Activated naive CD4-positive, alpha-beta T cell treated with Interleukin-2 at 50 U/mL for 16 hours (primary cell): ENCODE data around the gene VPS54.
"Not testable (repeated sequence)": the region's sequence is repeated elsewhere in the genome, so short reads cannot be mapped to it uniquely, and the experiment has no call there.

ENCODE experiments used
- DNase-seq: peaks from one replicate; pipeline ENCODE4 v3.0.0-alpha.2; 2020

The VPS54 gene

DNA sequence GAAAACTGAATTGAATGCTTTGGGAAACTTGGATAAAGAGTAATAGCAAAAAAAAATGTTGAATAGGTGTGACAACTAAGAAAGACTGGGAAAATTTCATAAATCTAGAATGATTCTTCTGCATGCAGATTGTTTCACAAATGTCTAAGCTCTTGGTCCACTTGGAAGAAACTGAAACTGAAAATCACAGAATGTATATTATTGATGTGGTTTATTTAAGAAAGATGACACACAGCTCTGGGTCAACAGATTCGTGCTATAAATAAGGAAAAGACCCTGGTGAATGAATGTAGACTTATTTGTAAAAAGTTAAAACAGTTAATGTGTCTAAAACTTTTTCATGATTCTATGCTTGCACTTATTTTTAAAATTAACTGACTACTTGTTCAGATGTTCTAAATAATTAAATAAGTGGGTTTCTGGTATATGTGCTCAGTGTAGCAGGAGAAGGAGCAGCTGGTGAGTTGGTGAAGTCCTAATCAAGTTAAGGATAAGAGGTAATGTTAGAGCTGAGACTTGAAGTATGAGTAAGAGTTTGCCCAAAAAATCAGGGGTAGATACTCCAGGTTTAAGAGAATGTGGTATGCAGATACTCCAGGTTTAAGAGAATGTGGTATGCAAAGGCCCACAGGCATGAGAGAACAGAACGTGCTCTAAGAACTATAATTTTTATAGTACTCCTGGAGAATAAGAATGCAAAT lies 153.1 kb downstream of the VPS54 start:
- no peak for DNase-seq

DNA sequence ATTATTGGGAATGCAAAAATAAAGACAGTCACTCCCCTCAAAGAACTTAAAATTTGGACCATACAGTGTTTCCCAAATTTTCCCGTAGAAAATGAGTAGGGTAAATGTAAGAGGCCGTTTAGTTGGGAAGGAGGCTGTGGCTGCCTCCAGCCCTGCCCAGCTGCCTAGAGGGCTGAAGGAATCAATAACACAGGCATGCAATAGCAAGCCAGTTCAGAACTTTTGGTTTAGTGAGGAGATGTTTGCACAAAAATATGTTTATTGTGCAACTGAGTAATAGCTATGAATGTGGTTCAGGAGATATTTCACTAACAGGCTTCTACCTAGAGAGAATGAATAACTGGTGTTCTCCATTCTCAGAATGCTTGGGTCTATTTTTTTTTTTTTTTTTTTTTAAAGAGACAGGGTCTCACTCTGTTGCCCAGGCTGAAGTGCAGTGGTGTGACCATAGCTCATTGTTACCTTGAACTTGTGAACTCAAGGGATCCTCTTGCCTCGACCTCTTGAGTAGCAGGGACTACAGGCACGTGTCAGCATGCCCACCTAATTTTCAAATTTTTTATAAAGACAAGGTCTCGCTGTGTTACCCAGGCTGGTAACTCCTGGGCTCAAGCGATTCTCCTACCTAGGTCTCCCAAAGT lies 153.9 kb downstream of the VPS54 start:
- no peak for DNase-seq

DNA sequence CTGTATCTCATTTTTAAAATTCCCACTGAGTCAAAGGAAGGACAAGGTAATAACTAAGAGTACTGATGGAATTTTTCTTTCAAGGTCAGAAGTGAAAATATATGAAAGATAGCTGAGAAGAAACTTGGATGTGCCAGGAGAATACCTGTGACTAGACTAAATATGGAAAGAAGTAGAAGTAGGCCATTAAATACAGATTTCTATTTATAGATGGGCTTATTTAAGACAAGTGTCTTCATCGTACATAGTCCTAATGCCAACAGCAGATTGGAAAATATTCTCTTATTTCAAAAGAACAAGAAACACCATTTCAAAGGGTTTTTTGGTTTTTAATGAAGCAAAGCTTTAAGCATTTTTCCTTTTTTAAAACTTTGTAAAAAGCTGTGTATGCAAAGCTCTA lies 155.5 kb downstream of the VPS54 start:
- no peak for DNase-seq

DNA sequence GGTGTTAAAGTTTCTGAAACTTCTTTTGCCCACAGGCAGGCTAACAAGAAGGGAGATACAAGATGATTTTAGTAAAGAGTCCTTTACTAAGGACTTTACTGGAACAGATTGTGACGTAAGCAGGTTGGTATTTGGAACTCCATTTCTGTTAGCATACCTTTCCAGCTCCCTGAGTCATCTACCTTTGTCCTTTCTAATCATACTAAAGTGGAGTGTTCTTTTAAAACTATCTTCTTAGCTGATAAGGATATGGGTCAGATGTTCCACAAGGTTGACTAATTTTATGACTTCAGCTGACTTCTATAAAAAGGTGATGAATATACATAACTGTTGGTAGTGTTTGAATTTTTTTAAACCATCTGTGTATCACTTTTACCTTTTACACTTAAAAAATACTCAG lies 156.4 kb downstream of the VPS54 start:
- DNase-seq = no peak

DNA sequence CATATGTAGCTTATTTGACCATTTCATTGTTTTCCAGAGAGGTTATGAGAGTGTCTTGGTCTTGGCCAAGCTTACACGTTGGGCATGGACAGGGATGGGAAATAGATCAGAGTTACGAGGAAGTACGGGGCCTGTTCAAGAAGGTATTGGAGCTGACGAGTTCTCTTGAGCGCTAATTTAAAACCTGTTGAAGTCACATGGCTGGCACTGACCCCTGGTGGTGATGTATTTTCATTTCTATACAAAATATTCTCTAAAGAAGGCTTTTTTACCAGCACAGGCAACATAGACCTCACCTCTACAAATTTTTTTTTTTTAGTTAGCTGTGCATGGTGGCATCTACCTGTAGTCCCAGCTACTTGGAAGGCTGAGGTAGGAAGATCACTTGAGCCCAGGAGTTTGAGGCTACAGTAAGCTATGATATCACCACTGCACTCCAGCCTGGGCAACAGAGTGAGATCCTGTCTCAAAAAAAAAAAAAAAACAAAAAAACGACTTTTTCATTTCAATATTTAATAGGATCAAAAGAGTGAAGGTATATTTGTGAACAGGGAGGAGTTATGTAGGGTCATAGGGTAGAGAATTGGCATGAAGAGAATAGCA lies 157.9 kb downstream of the VPS54 start:
- DNase-seq = peak; percentile 57

DNA sequence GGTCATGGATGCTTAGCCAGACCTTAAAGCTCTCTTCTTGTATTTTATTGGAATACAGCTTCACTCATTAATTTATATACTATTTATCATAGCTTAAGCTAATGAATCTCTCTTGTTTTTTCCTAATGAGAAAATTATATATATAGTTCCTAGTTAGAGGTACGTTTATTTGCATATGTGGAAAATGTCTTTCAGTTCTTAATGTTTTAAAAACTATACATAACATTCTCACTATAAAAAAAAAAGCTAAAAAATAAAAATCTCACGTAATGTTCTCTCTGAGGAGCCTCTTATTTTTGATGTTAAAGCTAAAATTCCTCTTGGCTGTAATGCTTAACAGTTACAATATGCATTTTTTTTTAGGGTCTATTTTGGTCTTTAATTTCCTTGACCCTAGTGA lies 160.9 kb downstream of the VPS54 start:
- no peak for DNase-seq

DNA sequence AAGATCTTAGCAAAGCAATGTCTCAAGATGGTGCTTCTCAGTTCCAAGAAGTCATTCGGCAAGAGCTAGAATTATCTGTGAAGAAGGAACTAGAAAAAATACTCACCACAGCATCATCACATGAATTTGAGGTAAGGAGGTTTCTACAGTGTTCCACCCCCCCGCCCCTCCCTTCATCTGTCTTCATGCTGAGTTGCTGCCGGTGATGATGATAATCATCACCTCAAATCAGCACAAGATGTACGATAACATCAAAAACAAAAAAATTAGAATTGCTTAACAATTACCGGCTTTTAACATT lies 163.0 kb downstream of the VPS54 start:
- DNase-seq = peak; percentile 46

DNA sequence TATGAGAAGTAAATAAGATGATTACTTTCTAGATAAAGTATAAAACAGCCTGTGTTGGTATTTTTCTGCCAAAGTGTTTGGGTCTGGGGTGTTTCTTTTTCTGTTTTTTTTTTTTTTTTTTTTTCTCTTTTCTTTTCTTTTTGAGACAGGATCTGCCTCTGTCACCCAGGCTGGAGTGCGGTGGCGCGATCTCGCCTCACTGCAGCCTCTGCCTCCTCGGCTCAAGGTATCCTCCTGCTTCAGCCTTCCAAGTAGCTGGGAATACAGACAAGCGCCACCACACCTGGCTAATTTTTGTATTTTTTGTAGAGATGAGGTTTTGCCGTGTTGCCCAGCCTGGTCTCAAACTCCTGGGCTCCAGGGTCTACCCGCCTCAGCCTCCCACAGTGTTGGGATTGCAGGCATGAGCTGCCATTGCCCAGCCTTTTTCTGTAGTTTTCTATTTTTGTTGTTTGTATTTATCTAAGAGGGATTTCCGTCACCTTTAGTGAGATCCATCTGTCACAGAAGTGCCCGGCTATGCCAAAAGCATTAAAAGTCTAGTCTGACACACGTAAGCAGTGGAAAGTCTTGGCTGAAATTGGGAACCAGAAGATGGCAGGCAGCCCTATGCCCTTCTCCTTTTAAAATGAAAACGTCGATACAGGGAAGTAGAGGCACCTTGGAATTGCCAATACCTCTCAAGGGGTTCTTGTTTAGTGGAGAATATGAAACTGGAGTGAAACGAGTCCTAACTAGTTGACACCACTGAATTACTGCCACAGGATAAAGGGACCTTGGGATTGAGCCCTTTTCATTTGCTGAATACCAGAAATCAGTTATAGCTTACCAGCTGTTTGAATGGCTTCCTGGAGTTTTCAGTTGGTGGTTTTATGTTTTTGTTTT lies 163.6 kb downstream of the VPS54 start:
- no peak for DNase-seq

DNA sequence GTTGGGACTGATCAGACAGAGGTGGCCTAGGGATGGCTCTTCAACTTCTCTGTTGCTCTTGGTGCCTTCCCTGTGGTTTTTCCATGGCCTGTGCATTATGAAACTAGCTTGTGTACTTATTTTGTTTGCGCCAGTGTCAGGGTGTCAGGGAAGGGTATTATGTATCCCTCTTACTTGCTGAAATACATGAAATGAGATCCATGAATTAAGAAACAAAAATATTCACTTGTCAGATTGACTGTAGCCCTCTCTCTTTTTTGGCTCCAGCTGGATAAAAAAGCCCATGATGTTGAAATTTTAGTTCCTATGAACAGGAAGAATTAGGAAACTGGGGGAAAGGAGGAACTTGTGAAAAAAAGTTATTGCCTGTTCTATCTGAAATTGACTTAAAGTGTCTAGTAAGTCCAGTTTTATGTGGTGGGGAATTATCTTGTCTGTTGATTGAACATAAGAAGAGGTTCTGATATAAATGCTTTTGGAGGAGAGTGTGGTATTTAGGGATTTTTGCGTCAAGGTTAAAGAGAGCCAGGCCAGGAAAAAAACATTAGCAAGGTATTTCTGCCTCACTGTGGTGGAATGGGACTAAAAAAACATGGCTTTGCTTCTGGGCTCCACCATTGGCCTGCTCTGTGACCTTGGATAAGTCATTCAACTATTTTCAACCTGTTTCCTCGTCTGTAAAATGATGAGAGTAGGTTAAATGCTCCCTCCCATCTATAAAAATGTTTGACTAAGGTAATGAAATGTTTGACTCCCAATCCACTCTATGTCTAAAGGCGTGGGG lies 165.5 kb downstream of the VPS54 start:
- DNase-seq = no peak

DNA sequence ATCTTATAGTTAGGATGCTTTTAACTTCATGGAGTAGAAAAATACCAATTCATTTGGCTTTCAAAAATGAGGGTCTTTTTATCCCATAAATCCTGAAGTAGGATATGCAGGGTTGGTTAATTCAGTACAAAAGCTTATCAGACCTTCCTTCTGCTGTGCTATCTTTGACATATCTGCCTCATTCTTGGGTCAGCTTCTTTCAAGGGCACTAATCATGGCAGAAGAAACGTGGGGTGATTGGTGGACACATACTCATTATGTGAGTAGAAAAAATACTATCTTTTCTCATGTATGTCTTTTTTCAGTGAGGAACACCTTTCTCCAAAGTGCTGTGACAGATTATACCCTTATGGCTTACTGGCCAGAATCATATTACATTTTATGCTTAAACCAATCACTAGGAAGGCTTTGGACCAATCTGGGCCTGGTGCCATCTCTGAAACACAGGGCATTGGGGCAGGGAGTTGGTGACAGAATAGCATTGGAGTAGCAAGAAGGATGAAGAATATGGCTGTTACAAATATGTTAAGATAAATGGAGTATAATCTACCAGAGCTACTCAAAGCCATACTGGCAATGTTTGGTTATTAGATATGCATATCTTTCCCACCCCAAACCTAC lies 167.4 kb downstream of the VPS54 start:
- DNase-seq = no peak

DNA sequence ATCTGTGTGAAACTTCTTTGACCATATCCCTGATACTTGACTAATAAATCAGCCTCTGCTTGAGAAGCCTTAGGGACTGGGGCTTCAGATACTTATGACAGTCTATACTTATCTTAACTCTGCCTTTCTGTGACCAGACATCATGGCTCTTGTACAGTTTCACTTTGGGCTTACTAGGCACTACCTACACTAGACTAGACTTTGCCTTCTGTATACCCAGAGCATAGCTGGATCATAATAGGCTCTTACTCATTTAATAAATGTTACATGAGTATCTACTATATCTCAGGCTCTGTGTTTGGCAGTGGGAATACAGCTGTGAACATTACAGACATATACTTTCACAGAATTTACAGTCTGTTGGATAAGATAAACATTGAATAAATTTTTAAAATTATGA lies 168.6 kb downstream of the VPS54 start:
- no peak for DNase-seq

DNA sequence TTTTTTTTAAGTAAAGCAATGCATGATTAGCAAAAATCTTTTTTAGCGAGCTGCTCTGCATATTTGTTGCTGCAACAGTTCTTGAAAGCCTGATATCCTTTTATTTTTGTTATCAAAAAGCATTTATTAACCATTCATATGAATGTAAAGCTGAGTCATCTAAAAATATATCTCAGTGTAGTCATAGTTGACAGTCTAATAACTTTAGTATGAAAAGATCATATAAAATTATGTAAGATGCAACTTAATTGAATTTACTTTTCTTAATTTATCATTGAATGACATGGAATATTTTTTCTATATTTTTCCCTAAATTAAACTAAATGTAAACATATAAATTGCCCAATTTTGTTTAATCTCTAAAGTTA lies 169.0 kb downstream of the VPS54 start:
- no peak for DNase-seq

DNA sequence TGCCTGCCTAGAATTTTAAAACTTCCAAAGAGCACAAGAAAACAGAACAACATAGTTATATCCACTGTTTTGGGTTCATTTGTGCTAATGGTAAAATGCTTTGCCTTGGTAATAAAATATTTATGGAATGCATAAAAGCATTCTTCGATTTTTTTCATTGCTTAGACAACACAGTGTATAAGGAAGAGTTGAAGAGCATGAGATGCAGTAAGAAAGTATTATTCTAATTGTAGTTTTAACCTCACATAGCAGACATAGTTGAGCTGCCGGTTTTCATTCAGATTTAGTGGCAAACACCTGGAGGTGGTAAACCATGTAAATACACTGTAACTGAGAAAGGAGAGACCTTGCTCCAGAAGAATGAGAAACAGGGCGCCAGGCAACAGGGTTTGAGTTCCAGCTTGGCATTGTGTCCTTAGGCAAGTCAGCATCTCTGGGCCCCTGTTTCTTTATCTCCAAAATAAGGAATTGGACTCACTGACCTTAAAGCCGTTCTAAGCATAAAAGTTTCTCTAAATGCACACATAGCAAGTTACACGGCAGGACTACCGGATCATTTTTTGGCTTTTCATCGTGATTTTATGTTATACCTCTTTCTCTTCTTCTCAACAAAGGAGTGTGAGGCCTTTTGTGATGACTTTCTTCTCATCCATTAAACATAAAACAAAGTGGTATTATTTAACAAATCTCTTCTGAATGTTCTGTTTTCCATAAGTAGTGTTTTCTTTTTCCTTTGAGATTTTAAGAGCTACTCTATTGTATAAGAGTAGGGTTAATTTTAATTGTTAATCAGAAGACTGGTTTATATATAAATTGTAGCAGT lies 169.6 kb downstream of the VPS54 start:
- no peak for DNase-seq

DNA sequence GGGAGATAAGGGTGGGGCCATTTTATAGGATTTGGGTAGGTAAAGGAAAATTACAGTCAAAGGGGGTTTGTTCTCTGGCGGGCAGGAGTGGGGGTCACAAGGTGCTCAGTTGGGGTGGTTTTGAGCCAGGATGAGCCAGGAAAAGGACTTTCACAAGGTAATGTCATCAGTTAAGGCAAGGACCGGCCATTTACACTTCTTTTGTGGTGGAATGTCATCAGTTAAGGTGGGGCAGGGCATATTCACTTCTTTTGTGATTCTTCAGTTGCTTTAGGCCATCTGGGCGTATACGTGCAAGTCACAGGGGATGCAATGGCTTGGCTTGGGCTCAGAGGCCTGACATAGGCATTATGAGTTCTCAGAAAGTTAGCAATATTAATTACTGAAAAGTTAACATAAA lies 171.7 kb downstream of the VPS54 start:
- DNase-seq = not testable (repeated sequence)

DNA sequence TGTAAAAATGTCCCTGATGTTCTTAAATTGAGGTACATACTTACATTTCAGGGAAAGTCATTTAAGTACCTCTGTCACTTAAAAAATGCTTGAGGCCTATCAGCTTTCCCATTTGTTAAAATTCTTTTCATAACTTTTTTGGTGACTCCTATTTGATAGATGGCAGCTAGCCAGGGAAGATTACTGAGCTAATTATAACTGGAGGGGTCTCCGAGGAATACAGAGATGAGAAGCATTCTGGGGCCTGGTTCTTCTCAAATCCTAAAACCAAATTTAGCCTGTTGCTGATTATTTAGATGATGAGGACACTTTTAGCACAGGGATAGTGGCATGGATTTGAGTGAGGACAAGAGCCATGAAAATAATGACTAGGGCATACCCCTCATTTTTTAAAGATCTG lies 172.7 kb downstream of the VPS54 start:
- no peak for DNase-seq

DNA sequence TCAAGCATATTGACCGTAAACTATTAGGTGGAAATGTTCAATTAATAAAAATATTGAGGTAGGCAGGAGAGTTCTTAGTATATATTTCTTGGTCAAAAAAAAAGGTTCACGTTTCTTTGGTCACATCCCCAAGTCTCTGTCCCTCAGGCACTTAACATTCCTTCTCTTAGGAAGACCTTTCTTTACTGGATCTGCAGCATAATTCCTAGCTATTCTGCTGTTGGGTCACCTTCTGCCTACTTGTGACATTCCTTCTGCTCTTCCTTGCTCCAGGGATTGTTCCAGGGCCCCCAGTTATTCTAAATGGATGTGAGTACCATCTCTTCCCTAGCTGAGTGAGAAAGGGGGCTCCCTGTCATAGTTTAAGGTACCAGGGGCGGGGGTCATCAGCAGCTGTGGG lies 173.4 kb downstream of the VPS54 start:
- DNase-seq = no peak

DNA sequence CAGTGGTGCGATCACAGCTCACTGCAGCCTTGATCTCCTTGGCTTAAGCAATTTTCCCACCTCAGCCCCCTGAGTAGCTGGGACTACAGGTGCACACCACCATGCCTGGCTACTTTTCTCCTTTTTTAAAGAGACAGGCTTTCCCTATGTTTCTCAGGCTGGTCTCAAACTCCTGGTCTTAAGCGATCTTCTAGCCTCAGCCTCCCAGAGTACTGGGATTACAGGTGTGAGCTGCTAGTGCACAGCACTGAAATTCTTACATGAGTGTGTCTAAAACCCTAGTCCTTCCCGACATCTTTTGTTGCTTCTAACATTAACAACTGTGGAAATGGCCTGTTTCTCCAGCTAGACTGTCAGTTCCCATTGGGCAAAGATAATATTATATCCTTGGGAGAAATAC lies 174.6 kb downstream of the VPS54 start:
- DNase-seq = no peak

DNA sequence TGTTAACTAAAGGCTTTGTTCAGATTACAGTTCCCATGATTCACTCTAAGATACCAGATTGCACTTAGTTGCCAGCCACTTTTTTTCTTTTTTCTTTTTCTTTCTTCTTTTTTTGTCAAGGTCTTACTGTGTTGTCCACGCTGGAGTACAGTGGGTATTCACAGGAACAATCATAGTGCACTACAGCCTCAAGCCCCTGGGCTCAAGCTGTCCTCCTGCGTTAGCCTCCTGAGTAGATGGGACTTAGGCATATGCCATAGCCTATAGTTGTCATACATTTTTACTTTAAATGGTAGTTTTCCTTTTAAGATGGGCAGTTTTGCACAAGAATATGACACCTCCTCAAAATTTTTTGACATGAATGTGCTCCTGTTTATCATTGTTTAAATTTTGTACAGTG lies 175.4 kb downstream of the VPS54 start:
- DNase-seq = no peak

DNA sequence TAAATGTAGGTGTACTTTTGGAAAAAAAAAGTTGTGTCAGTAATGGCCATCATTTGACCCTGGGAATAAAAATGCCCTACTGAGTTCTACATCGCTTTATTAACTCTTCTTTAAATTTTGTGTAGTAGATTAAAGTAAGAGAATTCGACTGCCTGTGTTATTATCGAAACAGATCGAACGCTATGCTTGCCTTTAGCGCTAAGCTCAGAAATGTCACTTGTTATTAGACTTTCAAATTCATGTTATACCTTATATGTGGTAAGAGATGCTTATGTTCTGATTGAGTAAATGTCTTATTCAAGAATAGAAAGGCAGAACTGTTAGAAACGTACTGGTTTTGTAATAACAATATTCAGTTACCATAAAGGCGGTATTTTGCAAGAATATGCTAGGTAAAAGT lies 176.1 kb downstream of the VPS54 start:
- no peak for DNase-seq

DNA sequence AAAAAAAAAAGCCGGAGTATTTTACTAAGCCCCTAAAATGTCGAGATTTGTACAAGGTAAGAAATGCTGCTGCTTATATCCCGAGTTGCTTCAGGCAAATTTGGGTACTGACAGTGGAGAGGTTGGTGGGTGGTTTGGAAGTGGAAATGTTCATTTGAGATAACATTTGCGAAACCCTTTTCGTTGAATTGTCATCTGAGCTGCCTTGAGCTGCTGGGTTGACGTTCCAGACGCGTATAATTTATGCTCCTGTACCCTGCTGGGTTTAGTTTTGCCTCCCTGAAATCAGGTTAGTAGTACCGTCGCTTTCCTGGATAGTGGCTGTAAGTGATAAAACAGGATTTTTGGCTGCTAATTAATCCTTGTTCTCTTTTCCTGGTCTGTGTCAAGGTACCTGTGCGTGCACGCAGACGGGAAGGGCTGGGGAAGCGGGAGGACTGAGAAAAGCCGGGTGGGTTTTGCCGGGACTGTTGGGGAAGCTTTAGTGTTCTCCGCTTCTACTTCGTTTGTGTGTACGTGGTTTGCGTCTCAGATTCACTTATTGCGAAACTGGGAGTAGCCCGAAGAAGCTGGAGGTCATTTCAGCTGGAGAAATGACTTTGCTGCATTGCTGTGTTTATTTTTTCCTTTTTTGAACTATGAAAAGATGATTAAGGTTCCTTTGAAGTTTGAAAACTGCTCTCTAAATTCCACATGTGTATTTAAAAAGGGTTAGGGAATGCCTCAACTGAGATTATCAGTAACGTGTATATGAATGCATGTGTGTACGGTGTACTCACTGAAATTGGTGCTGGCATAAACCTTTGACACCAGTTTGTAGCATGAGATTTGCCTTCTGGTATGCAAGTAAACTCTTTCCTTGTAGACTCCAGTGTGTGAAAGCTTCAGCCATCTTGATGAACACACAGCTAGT lies 176.8 kb downstream of the VPS54 start:
- DNase-seq = no peak
